ENCODE measurements around the gene KCNH1.

Gene KCNH1

GRCh38 chr1:210796421-210796820 lies 337.5 kb downstream of the KCNH1 start:
- no peaks in the 10 kb centered on the region for H3K36me3 ChIP-seq (ENCODE audit: control insufficient read depth, insufficient read depth, low read length)
- no peaks in the 10 kb centered on the region for H3K4me1 ChIP-seq (ENCODE audit: control insufficient read depth, insufficient read depth, low read length, poor library complexity, severe bottlenecking)
- H3K9me3 ChIP-seq (ENCODE audit: control insufficient read depth, low read length) = no peaks in the 10 kb centered on the region
- no peaks in the 10 kb centered on the region for H3K27me3 ChIP-seq (replicated peaks; ENCODE audit: control insufficient read depth, insufficient read depth, low read length, poor library complexity, severe bottlenecking)
- no peak for DNase-seq
- H3K27ac ChIP-seq (ENCODE audit: insufficient read depth, low read length, poor library complexity, severe bottlenecking) = no peak overlapping the region
- H3K4me3 ChIP-seq (ENCODE audit: insufficient read depth, low read depth, low read length, poor library complexity, severe bottlenecking) = no peak overlapping the region

- no peak overlapping the region for H3K4me3 ChIP-seq (ENCODE audit: insufficient read depth, low read depth, low read length, poor library complexity, severe bottlenecking)
- DNase-seq = no peak
- H3K27me3 ChIP-seq (replicated peaks; ENCODE audit: control insufficient read depth, insufficient read depth, low read length, poor library complexity, severe bottlenecking) = no peaks in the 10 kb centered on the region
- no peaks in the 10 kb centered on the region for H3K4me1 ChIP-seq (ENCODE audit: control insufficient read depth, insufficient read depth, low read length, poor library complexity, severe bottlenecking)
- no peaks in the 10 kb centered on the region for H3K36me3 ChIP-seq (ENCODE audit: control insufficient read depth, insufficient read depth, low read length)
- H3K9me3 ChIP-seq (ENCODE audit: control insufficient read depth, low read length) = no peaks in the 10 kb centered on the region
- no peak overlapping the region for H3K27ac ChIP-seq (ENCODE audit: insufficient read depth, low read length, poor library complexity, severe bottlenecking)
Observed at GRCh38 chr1:210794445-210794844, 339.5 kb downstream of the KCNH1 start.

GRCh38 chr1:210792250-210793102 lies 341.5 kb downstream of the KCNH1 start:
- no peak for DNase-seq

GRCh38 chr1:210790196-210790595 lies 343.8 kb downstream of the KCNH1 start:
- Histone ChIP-seq H3K9me3 (ENCODE audit: control insufficient read depth, low read length) (no peaks in the 10 kb centered on the region), H3K4me1 (ENCODE audit: control insufficient read depth, insufficient read depth, low read length, poor library complexity, severe bottlenecking) (no peaks in the 10 kb centered on the region), H3K36me3 (ENCODE audit: control insufficient read depth, insufficient read depth, low read length) (no peaks in the 10 kb centered on the region), H3K27me3 (replicated peaks; ENCODE audit: control insufficient read depth, insufficient read depth, low read length, poor library complexity, severe bottlenecking) (no peaks in the 10 kb centered on the region), H3K4me3 (ENCODE audit: insufficient read depth, low read depth, low read length, poor library complexity, severe bottlenecking) (no peak overlapping the region), H3K27ac (ENCODE audit: insufficient read depth, low read length, poor library complexity, severe bottlenecking) (no peak overlapping the region)
- DNase-seq = no peak

More at GRCh38 chr1:210792250-210793102, 341.5 kb downstream of the KCNH1 start:
- Histone ChIP-seq H3K4me1 (ENCODE audit: control insufficient read depth, insufficient read depth, low read length, poor library complexity, severe bottlenecking) (no peaks in the 10 kb centered on the region), H3K9me3 (ENCODE audit: control insufficient read depth, low read length) (no peaks in the 10 kb centered on the region), H3K36me3 (ENCODE audit: control insufficient read depth, insufficient read depth, low read length) (no peaks in the 10 kb centered on the region), H3K27ac (ENCODE audit: insufficient read depth, low read length, poor library complexity, severe bottlenecking) (no peak overlapping the region), H3K4me3 (ENCODE audit: insufficient read depth, low read depth, low read length, poor library complexity, severe bottlenecking) (no peak overlapping the region), H3K27me3 (replicated peaks; ENCODE audit: control insufficient read depth, insufficient read depth, low read length, poor library complexity, severe bottlenecking) (no peaks in the 10 kb centered on the region)

GRCh38 chr1:210787800-210788199 lies 346.1 kb downstream of the KCNH1 start:
- no peak for DNase-seq
- Histone ChIP-seq H3K27me3 (replicated peaks; ENCODE audit: control insufficient read depth, insufficient read depth, low read length, poor library complexity, severe bottlenecking) (no peaks in the 10 kb centered on the region), H3K4me1 (ENCODE audit: control insufficient read depth, insufficient read depth, low read length, poor library complexity, severe bottlenecking) (no peaks in the 10 kb centered on the region), H3K4me3 (ENCODE audit: insufficient read depth, low read depth, low read length, poor library complexity, severe bottlenecking) (no peak overlapping the region), H3K9me3 (ENCODE audit: control insufficient read depth, low read length) (no peaks in the 10 kb centered on the region), H3K36me3 (ENCODE audit: control insufficient read depth, insufficient read depth, low read length) (no peaks in the 10 kb centered on the region), H3K27ac (ENCODE audit: insufficient read depth, low read length, poor library complexity, severe bottlenecking) (no peak overlapping the region)

- Histone ChIP-seq H3K4me3 (ENCODE audit: insufficient read depth, low read depth, low read length, poor library complexity, severe bottlenecking) (no peak overlapping the region), H3K9me3 (ENCODE audit: control insufficient read depth, low read length) (no peaks in the 10 kb centered on the region), H3K27ac (ENCODE audit: insufficient read depth, low read length, poor library complexity, severe bottlenecking) (no peak overlapping the region), H3K27me3 (replicated peaks; ENCODE audit: control insufficient read depth, insufficient read depth, low read length, poor library complexity, severe bottlenecking) (no peaks in the 10 kb centered on the region), H3K4me1 (ENCODE audit: control insufficient read depth, insufficient read depth, low read length, poor library complexity, severe bottlenecking) (no peaks in the 10 kb centered on the region), H3K36me3 (ENCODE audit: control insufficient read depth, insufficient read depth, low read length) (no peaks in the 10 kb centered on the region)
- no peak for DNase-seq
Observed at GRCh38 chr1:210786546-210786945, 347.4 kb downstream of the KCNH1 start.

GRCh38 chr1:210783925-210784324 lies 350.0 kb downstream of the KCNH1 start:
- Histone ChIP-seq H3K4me1 (ENCODE audit: control insufficient read depth, insufficient read depth, low read length, poor library complexity, severe bottlenecking) (no peaks in the 10 kb centered on the region), H3K4me3 (ENCODE audit: insufficient read depth, low read depth, low read length, poor library complexity, severe bottlenecking) (no peak overlapping the region), H3K36me3 (ENCODE audit: control insufficient read depth, insufficient read depth, low read length) (no peaks in the 10 kb centered on the region), H3K9me3 (ENCODE audit: control insufficient read depth, low read length) (no peaks in the 10 kb centered on the region), H3K27ac (ENCODE audit: insufficient read depth, low read length, poor library complexity, severe bottlenecking) (no peak overlapping the region), H3K27me3 (replicated peaks; ENCODE audit: control insufficient read depth, insufficient read depth, low read length, poor library complexity, severe bottlenecking) (no peaks in the 10 kb centered on the region)
- DNase-seq = no peak

GRCh38 chr1:210781652-210782051 lies 352.3 kb downstream of the KCNH1 start:
- H3K9me3 ChIP-seq (ENCODE audit: control insufficient read depth, low read length) = no peaks in the 10 kb centered on the region
- H3K27me3 ChIP-seq (replicated peaks; ENCODE audit: control insufficient read depth, insufficient read depth, low read length, poor library complexity, severe bottlenecking) = no peaks in the 10 kb centered on the region
- H3K27ac ChIP-seq (ENCODE audit: insufficient read depth, low read length, poor library complexity, severe bottlenecking) = no peak overlapping the region
- no peak overlapping the region for H3K4me3 ChIP-seq (ENCODE audit: insufficient read depth, low read depth, low read length, poor library complexity, severe bottlenecking)
- no peaks in the 10 kb centered on the region for H3K4me1 ChIP-seq (ENCODE audit: control insufficient read depth, insufficient read depth, low read length, poor library complexity, severe bottlenecking)
- H3K36me3 ChIP-seq (ENCODE audit: control insufficient read depth, insufficient read depth, low read length) = no peaks in the 10 kb centered on the region
- no peak for DNase-seq

- H3K36me3 ChIP-seq (ENCODE audit: control insufficient read depth, insufficient read depth, low read length) = no peaks in the 10 kb centered on the region
- no peaks in the 10 kb centered on the region for H3K9me3 ChIP-seq (ENCODE audit: control insufficient read depth, low read length)
- no peaks in the 10 kb centered on the region for H3K4me1 ChIP-seq (ENCODE audit: control insufficient read depth, insufficient read depth, low read length, poor library complexity, severe bottlenecking)
- H3K4me3 ChIP-seq (ENCODE audit: insufficient read depth, low read depth, low read length, poor library complexity, severe bottlenecking) = no peak overlapping the region
- no peak overlapping the region for H3K27ac ChIP-seq (ENCODE audit: insufficient read depth, low read length, poor library complexity, severe bottlenecking)
- no peaks in the 10 kb centered on the region for H3K27me3 ChIP-seq (replicated peaks; ENCODE audit: control insufficient read depth, insufficient read depth, low read length, poor library complexity, severe bottlenecking)
- DNase-seq = no peak
Observed at GRCh38 chr1:210779269-210779668, 354.7 kb downstream of the KCNH1 start.

- Histone ChIP-seq H3K36me3 (ENCODE audit: control insufficient read depth, insufficient read depth, low read length) (no peaks in the 10 kb centered on the region), H3K4me3 (ENCODE audit: insufficient read depth, low read depth, low read length, poor library complexity, severe bottlenecking) (no peak overlapping the region), H3K4me1 (ENCODE audit: control insufficient read depth, insufficient read depth, low read length, poor library complexity, severe bottlenecking) (no peaks in the 10 kb centered on the region), H3K9me3 (ENCODE audit: control insufficient read depth, low read length) (no peaks in the 10 kb centered on the region), H3K27ac (ENCODE audit: insufficient read depth, low read length, poor library complexity, severe bottlenecking) (no peak overlapping the region), H3K27me3 (replicated peaks; ENCODE audit: control insufficient read depth, insufficient read depth, low read length, poor library complexity, severe bottlenecking) (peaks cover 3% of the 10 kb centered on the region)
- no peak for DNase-seq
Observed at GRCh38 chr1:210777914-210778313, 356.0 kb downstream of the KCNH1 start.
